DOHH2 (cell line): Measurements from ENCODE around the gene COL19A1.

ENCODE experiments used
- H3F3A ChIP-seq: fragments of 200-600 bp; sonication (generic), shearing (Covaris generic); 2 replicates; pipeline ENCODE4 v1.6.0; 2016; ENCODE audit warnings: antibody characterized with exemption, mild to moderate bottlenecking; ENCODE audit not compliant: control insufficient read depth, insufficient read depth
- H3K27ac ChIP-seq: fragments of 200-600 bp; sonication (generic); 2 replicates; pipeline ENCODE4 v1.5.1; 2014; ENCODE audit warnings: low read depth, mild to moderate bottlenecking, low read length, moderate library complexity
- H3K27me3 ChIP-seq: fragments of 200-600 bp; sonication (generic); 2 replicates; pipeline ENCODE4 v1.6.1; 2014; ENCODE audit warnings: mild to moderate bottlenecking, low read length, mixed read lengths; ENCODE audit not compliant: control insufficient read depth
- H3K36me3 ChIP-seq: fragments of 200-600 bp; sonication (generic); 2 replicates; pipeline ENCODE4 v1.6.1; 2014; ENCODE audit warnings: mild to moderate bottlenecking, low read length, moderate library complexity, mixed read lengths; ENCODE audit not compliant: control insufficient read depth
- H3K4me1 ChIP-seq: fragments of 200-600 bp; sonication (generic); 2 replicates; pipeline ENCODE4 v1.6.1; 2014; ENCODE audit warnings: mild to moderate bottlenecking, low read length, mixed read lengths; ENCODE audit not compliant: control insufficient read depth
- H3K4me2 ChIP-seq: fragments of 200-600 bp; sonication (generic); 2 replicates; pipeline ENCODE4 v1.6.0; 2014; ENCODE audit warnings: mild to moderate bottlenecking, low read length, moderate library complexity
- H3K4me3 ChIP-seq: fragments of 200-600 bp; sonication (generic); 2 replicates; pipeline ENCODE4 v1.5.1; 2014; ENCODE audit warnings: mild to moderate bottlenecking, low read length, mixed read lengths
- H3K79me2 ChIP-seq: fragments of 200-600 bp; sonication (generic); 2 replicates; pipeline ENCODE4 v1.6.1; 2014; ENCODE audit warnings: mild to moderate bottlenecking, low read length, mixed read lengths; ENCODE audit not compliant: control insufficient read depth
- H3K9me2 ChIP-seq: fragments of 200-600 bp; sonication (generic); replicated peaks from 2 replicates; pipeline ENCODE4 v1.6.1; 2014; ENCODE audit warnings: mild to moderate bottlenecking, low read length, mixed read lengths; ENCODE audit not compliant: control insufficient read depth
- H3K9me3 ChIP-seq: fragments of 200-600 bp; sonication (generic); 2 replicates; pipeline ENCODE4 v1.6.1; 2014; ENCODE audit warnings: antibody characterized with exemption, low read length, mixed read lengths; ENCODE audit not compliant: control insufficient read depth, insufficient read depth
- H4K20me1 ChIP-seq: fragments of 200-600 bp; sonication (generic); 2 replicates; pipeline ENCODE4 v1.6.0; 2014; ENCODE audit warnings: low read depth, mild to moderate bottlenecking, antibody characterized with exemption, low read length, moderate library complexity; ENCODE audit not compliant: control insufficient read depth, insufficient read depth
- EZH2phosphoT487 ChIP-seq: fragments of 200-600 bp; sonication (generic); IDR thresholded peaks from 2 replicates; pipeline ENCODE4 v1.6.1; 2017; ENCODE audit warnings: borderline replicate concordance, mild to moderate bottlenecking, antibody characterized with exemption, low read length, moderate library complexity, mixed read lengths
- TF ChIP-seq, protein P1 (sequence below): fragments of 200-600 bp; sonication (generic); IDR thresholded peaks from one replicate; pipeline ENCODE4 v1.5.1; 2014; ENCODE audit warnings: antibody characterized with exemption, mild to moderate bottlenecking, low read depth, low read length; ENCODE audit not compliant: poor library complexity, severe bottlenecking

COL19A1 gene

DNA sequence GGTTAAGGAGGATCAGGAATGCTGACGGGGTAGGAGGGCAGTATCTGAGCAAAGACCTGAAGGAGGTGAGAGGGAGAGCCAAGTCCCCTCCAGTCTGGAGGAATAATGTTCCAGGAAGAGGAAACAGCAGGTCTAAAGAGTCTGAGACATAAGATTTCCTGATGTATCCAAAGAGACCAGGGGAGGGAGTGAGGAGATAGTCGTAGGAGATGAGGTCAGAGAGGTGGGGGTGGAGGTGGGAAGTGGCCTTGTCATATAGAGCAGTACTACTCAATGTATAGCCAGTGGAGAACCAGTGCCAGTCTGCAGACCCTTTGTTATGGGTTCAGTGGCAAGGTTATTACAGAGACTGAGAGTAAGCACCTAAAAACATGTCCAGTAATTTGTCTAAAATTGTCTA, 305.9 kb downstream of the COL19A1 start:
- Histone ChIP-seq H3F3A (no peaks in the 10 kb centered on the region), H3K27ac (no peak overlapping the region), H3K4me1 (no peaks in the 10 kb centered on the region), H3K9me3 (no peaks in the 10 kb centered on the region), H4K20me1 (no peaks in the 10 kb centered on the region), H3K9me2 (no peaks in the 10 kb centered on the region), H3K27me3 (peaks cover 10% of the 10 kb centered on the region), H3K4me2 (no peak overlapping the region), H3K4me3 (no peak overlapping the region), H3K79me2 (no peaks in the 10 kb centered on the region), H3K36me3 (no peaks in the 10 kb centered on the region)
- TF ChIP-seq, protein P1, sequence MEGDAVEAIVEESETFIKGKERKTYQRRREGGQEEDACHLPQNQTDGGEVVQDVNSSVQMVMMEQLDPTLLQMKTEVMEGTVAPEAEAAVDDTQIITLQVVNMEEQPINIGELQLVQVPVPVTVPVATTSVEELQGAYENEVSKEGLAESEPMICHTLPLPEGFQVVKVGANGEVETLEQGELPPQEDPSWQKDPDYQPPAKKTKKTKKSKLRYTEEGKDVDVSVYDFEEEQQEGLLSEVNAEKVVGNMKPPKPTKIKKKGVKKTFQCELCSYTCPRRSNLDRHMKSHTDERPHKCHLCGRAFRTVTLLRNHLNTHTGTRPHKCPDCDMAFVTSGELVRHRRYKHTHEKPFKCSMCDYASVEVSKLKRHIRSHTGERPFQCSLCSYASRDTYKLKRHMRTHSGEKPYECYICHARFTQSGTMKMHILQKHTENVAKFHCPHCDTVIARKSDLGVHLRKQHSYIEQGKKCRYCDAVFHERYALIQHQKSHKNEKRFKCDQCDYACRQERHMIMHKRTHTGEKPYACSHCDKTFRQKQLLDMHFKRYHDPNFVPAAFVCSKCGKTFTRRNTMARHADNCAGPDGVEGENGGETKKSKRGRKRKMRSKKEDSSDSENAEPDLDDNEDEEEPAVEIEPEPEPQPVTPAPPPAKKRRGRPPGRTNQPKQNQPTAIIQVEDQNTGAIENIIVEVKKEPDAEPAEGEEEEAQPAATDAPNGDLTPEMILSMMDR = no peak
- TF ChIP-seq EZH2phosphoT487 = no peak

DNA sequence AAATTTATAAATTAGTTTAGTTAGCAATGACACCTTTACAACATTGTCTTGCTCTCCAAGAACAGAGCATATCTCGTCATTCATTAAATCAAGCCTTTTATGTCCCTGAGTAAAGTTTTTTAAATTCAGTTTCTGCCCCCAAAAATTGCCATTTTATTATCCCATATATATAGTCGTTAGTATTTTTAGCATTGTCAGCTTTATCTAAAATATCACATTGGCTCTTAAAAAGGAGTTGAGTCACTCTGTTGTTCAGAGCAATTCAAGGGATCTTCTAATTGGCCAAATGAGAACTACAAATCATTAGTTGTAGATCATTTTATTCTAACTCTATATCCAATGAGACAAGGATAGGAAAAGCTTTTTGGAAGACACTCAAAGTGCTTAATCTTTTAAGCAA, 309.4 kb downstream of the COL19A1 start:
- no peak overlapping the region for H3K27ac ChIP-seq
- no peaks in the 10 kb centered on the region for H3K9me2 ChIP-seq
- H3K9me3 ChIP-seq = no peaks in the 10 kb centered on the region
- H3K79me2 ChIP-seq = no peaks in the 10 kb centered on the region
- H3K4me3 ChIP-seq = no peak overlapping the region
- no peak overlapping the region for H3K4me2 ChIP-seq
- no peaks in the 10 kb centered on the region; the same call in 1 of the 2 replicates for H3K27me3 ChIP-seq
- H3K4me1 ChIP-seq = no peaks in the 10 kb centered on the region
- no peaks in the 10 kb centered on the region for H3F3A ChIP-seq
- no peak for TF ChIP-seq EZH2phosphoT487
- TF ChIP-seq, protein P1 = no peak
- no peaks in the 10 kb centered on the region for H3K36me3 ChIP-seq
- H4K20me1 ChIP-seq = no peaks in the 10 kb centered on the region

DNA sequence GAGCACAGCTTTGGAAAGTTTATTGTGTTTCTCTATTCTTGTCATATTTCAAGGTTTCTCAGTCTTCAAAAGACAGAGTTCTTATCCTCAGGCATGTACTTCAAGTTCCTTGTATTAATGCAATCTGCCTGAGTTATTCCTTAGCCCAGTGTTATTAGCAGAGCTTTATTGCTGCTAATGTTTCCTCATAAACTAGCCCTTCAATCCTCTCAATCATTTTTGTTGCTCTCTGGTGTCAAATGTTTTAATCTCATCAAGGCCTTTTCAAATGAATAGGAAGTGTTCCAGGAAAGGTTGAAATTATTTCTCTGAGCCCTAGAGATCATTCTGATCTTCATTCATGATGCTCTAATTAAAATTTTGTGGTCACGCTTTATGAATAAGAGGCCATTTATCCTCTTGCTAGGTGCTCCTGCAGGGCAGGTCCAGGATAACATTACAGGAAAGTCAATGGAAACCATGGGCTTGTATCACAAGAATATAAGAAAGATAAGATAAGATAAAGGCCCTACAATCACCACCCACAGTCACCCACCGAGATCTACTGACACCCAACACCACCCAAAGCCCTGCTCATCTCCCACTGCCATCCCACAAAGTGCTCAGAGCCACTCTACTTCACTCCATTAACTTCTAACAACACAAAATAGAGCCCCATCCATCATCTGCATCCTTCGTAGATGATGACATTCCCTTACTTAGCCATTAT, 310.6 kb downstream of the COL19A1 start:
- no peaks in the 10 kb centered on the region for H4K20me1 ChIP-seq
- H3K4me3 ChIP-seq = no peak overlapping the region
- H3K36me3 ChIP-seq = no peaks in the 10 kb centered on the region
- H3F3A ChIP-seq = no peaks in the 10 kb centered on the region
- TF ChIP-seq, protein P1 = no peak
- TF ChIP-seq EZH2phosphoT487 = no peak
- H3K9me2 ChIP-seq = no peaks in the 10 kb centered on the region
- H3K4me2 ChIP-seq = no peak overlapping the region
- no peak overlapping the region for H3K27ac ChIP-seq
- no peaks in the 10 kb centered on the region; the same call in 1 of the 2 replicates for H3K27me3 ChIP-seq
- no peaks in the 10 kb centered on the region for H3K9me3 ChIP-seq
- H3K79me2 ChIP-seq = no peaks in the 10 kb centered on the region
- no peaks in the 10 kb centered on the region for H3K4me1 ChIP-seq
